K562 (cell line): Measurements from ENCODE around the gene TSC22D2. TPM values are rescaled to one million over a fixed set of nuclear protein-coding genes. Genes with fewer than 3 reads are reported as not detected.

ENCODE experiments used
- CTCFL ChIP-seq: IDR thresholded peaks from 2 replicates; pipeline ENCODE4 v1.6.1; 2011; ENCODE audit warnings: borderline replicate concordance, low read depth, mild to moderate bottlenecking, moderate library complexity, low read length; ENCODE audit not compliant: insufficient read depth, poor library complexity, severe bottlenecking
- GABPB1 ChIP-seq: sonication (generic); formaldehyde crosslinking; IDR thresholded peaks from 2 replicates; pipeline ENCODE4 v1.8.0; 2022; ENCODE audit warnings: mild to moderate bottlenecking, missing genetic modification reagents
- MECOM ChIP-seq: fragments of 250-450 bp; sonication (Bioruptor Pico); IDR thresholded peaks from 2 replicates; pipeline ENCODE4 v1.8.0; 2022; ENCODE audit warnings: inconsistent platforms
- NR0B1 ChIP-seq: fragments of 450-650 bp; IDR thresholded peaks from one replicate; pipeline ENCODE4 v1.6.1; 2018; ENCODE audit warnings: mild to moderate bottlenecking, moderate library complexity; ENCODE audit not compliant: partially characterized antibody
- SLC30A9 ChIP-seq: fragments of 250-450 bp; sonication (Bioruptor Pico); IDR thresholded peaks from 2 replicates; pipeline ENCODE4 v1.8.0; 2022; ENCODE audit warnings: mild to moderate bottlenecking, moderate library complexity
- ZC3H8 ChIP-seq: fragments of 450-650 bp; IDR thresholded peaks from 2 replicates; pipeline ENCODE4 v1.6.1; 2017
- ZNF217 ChIP-seq: sonication (generic); formaldehyde crosslinking; IDR thresholded peaks from 2 replicates; pipeline ENCODE4 v1.8.0; 2022; ENCODE audit warnings: mild to moderate bottlenecking, missing genetic modification reagents
- ZNF408 ChIP-seq: fragments of 250-450 bp; sonication (Bioruptor Pico); IDR thresholded peaks from 2 replicates; pipeline ENCODE4 v1.4.0; 2020; ENCODE audit warnings: low read depth, mild to moderate bottlenecking, moderate library complexity
- ZNF655 ChIP-seq: fragments of 250-450 bp; sonication (Bioruptor Pico); IDR thresholded peaks from 2 replicates; pipeline ENCODE4 v1.5.0; 2021
- polyA plus RNA-seq, 8 experiments: library from polyadenylated mRNA; depleted of rRNA in 4 of 8; stranded (reverse) in 5 of 8; unstranded in 3 of 8; fragments of >200 nt; fragmentation: Nextera tagmentation in 2 of 8; fragmentation: Illumina TruSeq in 1 of 8; extraction: Ambion mirVana in 2 of 8; extraction: Trizol in 1 of 8; gene quantifications; 2 replicates each; pipeline versions ENCODE4 v1.2.1 to v1.2.3, GENCODE V29; 2011 to 2014; ENCODE audit warnings: inconsistent platforms in 1 of 8, missing spikeins in 1 of 8
- total RNA-seq, 7 experiments: library from RNA; depleted of rRNA in 6 of 7; stranded (reverse); fragments of >200 nt in 6 of 7; fragmentation: Illumina TruSeq in 2 of 7; extraction: Trizol in 2 of 7; gene quantifications; 2 replicates each; pipeline versions ENCODE4 v1.2.1 to v1.2.3, GENCODE V29; 2011 to 2021; ENCODE audit warnings: low replicate concordance in 1 of 7
- TF ChIP-seq, protein P1 (sequence below), 2 experiments: fragments of 450-650 bp; IDR thresholded peaks; 2 replicates each; pipeline ENCODE4 v1.6.1; 2018; ENCODE audit warnings: mild to moderate bottlenecking in 2 of 2, low read depth in 1 of 2; ENCODE audit not compliant: partially characterized antibody in 2 of 2
- TF ChIP-seq, protein P2 (sequence below), 2 experiments: IDR thresholded peaks; 2 replicates each; pipeline ENCODE4 v1.6.1; 2012; ENCODE audit warnings: improper control_type of control experiment in 2 of 2, low read depth in 2 of 2, low read length in 2 of 2, borderline replicate concordance in 1 of 2
- TF ChIP-seq, protein P3 (sequence below): IDR thresholded peaks from 2 replicates; pipeline ENCODE4 v1.6.1; 2012; ENCODE audit warnings: low read depth, low read length, improper control_type of control experiment, borderline replicate concordance

Gene TSC22D2
- total and polyA plus RNA-seq, 9 of the 15 experiments (the other 6 are each of a cell fraction or from before 2014, with no cell fraction given), result 5.5 to 44.0 (median 19.3) TPM

GRCh38 chr3:150408221-150409124, at the start of gene TSC22D2 (continued):
- TF ChIP-seq, protein P1, sequence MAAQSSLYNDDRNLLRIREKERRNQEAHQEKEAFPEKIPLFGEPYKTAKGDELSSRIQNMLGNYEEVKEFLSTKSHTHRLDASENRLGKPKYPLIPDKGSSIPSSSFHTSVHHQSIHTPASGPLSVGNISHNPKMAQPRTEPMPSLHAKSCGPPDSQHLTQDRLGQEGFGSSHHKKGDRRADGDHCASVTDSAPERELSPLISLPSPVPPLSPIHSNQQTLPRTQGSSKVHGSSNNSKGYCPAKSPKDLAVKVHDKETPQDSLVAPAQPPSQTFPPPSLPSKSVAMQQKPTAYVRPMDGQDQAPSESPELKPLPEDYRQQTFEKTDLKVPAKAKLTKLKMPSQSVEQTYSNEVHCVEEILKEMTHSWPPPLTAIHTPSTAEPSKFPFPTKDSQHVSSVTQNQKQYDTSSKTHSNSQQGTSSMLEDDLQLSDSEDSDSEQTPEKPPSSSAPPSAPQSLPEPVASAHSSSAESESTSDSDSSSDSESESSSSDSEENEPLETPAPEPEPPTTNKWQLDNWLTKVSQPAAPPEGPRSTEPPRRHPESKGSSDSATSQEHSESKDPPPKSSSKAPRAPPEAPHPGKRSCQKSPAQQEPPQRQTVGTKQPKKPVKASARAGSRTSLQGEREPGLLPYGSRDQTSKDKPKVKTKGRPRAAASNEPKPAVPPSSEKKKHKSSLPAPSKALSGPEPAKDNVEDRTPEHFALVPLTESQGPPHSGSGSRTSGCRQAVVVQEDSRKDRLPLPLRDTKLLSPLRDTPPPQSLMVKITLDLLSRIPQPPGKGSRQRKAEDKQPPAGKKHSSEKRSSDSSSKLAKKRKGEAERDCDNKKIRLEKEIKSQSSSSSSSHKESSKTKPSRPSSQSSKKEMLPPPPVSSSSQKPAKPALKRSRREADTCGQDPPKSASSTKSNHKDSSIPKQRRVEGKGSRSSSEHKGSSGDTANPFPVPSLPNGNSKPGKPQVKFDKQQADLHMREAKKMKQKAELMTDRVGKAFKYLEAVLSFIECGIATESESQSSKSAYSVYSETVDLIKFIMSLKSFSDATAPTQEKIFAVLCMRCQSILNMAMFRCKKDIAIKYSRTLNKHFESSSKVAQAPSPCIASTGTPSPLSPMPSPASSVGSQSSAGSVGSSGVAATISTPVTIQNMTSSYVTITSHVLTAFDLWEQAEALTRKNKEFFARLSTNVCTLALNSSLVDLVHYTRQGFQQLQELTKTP (IDR thresholded peaks at IDR 0.05; ENCODE audit: low read depth in 1 of 2, partially characterized antibody in 2 of 2), result no peak
- TF ChIP-seq, protein P2, sequence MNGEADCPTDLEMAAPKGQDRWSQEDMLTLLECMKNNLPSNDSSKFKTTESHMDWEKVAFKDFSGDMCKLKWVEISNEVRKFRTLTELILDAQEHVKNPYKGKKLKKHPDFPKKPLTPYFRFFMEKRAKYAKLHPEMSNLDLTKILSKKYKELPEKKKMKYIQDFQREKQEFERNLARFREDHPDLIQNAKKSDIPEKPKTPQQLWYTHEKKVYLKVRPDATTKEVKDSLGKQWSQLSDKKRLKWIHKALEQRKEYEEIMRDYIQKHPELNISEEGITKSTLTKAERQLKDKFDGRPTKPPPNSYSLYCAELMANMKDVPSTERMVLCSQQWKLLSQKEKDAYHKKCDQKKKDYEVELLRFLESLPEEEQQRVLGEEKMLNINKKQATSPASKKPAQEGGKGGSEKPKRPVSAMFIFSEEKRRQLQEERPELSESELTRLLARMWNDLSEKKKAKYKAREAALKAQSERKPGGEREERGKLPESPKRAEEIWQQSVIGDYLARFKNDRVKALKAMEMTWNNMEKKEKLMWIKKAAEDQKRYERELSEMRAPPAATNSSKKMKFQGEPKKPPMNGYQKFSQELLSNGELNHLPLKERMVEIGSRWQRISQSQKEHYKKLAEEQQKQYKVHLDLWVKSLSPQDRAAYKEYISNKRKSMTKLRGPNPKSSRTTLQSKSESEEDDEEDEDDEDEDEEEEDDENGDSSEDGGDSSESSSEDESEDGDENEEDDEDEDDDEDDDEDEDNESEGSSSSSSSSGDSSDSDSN (IDR thresholded peaks at IDR 0.05; ENCODE audit: borderline replicate concordance in 1 of 2, low read depth in 2 of 2, low read length in 2 of 2), result peak; percentile 99
- no peak for TF ChIP-seq ZC3H8
- no peak for TF ChIP-seq ZNF217 (CRISPR knock-in tag)
- no peak for TF ChIP-seq NR0B1
- TF ChIP-seq MECOM, result no peak
- no peak for TF ChIP-seq ZNF408 (CRISPR knock-in tag)
- TF ChIP-seq, protein P3, sequence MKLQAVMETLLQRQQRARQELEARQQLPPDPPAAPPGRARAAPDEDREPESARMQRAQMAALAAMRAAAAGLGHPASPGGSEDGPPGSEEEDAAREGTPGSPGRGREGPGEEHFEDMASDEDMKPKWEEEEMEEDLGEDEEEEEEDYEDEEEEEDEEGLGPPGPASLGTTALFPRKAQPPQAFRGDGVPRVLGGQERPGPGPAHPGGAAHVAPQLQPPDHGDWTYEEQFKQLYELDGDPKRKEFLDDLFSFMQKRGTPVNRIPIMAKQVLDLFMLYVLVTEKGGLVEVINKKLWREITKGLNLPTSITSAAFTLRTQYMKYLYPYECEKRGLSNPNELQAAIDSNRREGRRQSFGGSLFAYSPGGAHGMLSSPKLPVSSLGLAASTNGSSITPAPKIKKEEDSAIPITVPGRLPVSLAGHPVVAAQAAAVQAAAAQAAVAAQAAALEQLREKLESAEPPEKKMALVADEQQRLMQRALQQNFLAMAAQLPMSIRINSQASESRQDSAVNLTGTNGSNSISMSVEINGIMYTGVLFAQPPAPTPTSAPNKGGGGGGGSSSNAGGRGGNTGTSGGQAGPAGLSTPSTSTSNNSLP, result no peak
- no peak for TF ChIP-seq ZNF655 (CRISPR knock-in tag)
- peak; percentile 65 for TF ChIP-seq GABPB1 (CRISPR knock-in tag)
- peak; percentile 85 for TF ChIP-seq CTCFL
- no peak for TF ChIP-seq SLC30A9 (CRISPR knock-in tag)
